HepG2 (cell line): ENCODE measurements around the gene RNGTT. TPM values are rescaled to one million over a fixed set of nuclear protein-coding genes. Genes with fewer than 3 reads are reported as not detected.

Source experiments
- ATRX ChIP-seq: sonication (generic); formaldehyde crosslinking; IDR thresholded peaks from 2 replicates; pipeline ENCODE4 v1.4.0; 2020; ENCODE audit warnings: missing genetic modification reagents, borderline replicate concordance
- GATA4 ChIP-seq: sonication (generic); IDR thresholded peaks from 2 replicates; pipeline ENCODE4 v1.6.1; 2016; ENCODE audit warnings: antibody characterized with exemption, low read depth, borderline replicate concordance
- HMG20A ChIP-seq: IDR thresholded peaks from 2 replicates; pipeline ENCODE4 v1.6.1; 2016; ENCODE audit warnings: borderline replicate concordance
- MAFF ChIP-seq: IDR thresholded peaks from 2 replicates; pipeline ENCODE4 v1.6.1; 2011; ENCODE audit warnings: low read depth, low read length, improper control_type of control experiment
- NCOA5 ChIP-seq: sonication (generic); formaldehyde crosslinking; IDR thresholded peaks from 2 replicates; pipeline ENCODE4 v1.4.0; 2020; ENCODE audit warnings: missing genetic modification reagents
- REXO4 ChIP-seq: sonication (generic); formaldehyde crosslinking; IDR thresholded peaks from 2 replicates; pipeline ENCODE4 v1.8.0; 2022; ENCODE audit warnings: missing genetic modification reagents, mild to moderate bottlenecking, borderline replicate concordance
- SETDB1 ChIP-seq: sonication (generic); formaldehyde crosslinking; IDR thresholded peaks from 2 replicates; pipeline ENCODE4 v1.5.1; 2020; ENCODE audit warnings: missing genetic modification reagents, mild to moderate bottlenecking, borderline replicate concordance
- ZBTB7B ChIP-seq: sonication (generic); formaldehyde crosslinking; IDR thresholded peaks from 2 replicates; pipeline ENCODE4 v1.4.0; 2020; ENCODE audit warnings: missing genetic modification reagents
- ZNF225 ChIP-seq: sonication (generic); formaldehyde crosslinking; IDR thresholded peaks from 2 replicates; pipeline ENCODE4 v1.4.0; 2020; ENCODE audit warnings: mild to moderate bottlenecking, missing genetic modification reagents
- ZNF24 ChIP-seq: fragments of 450-650 bp; IDR thresholded peaks from 2 replicates; pipeline ENCODE4 v1.6.1; 2017; ENCODE audit warnings: antibody characterized with exemption, mild to moderate bottlenecking
- ZNF382 ChIP-seq: sonication (generic); formaldehyde crosslinking; IDR thresholded peaks from 2 replicates; pipeline ENCODE4 v1.5.0; 2020; ENCODE audit warnings: missing genetic modification reagents, mild to moderate bottlenecking, borderline replicate concordance
- ZSCAN22 ChIP-seq: sonication (generic); formaldehyde crosslinking; IDR thresholded peaks from 2 replicates; pipeline ENCODE4 v1.4.0; 2020; ENCODE audit warnings: mild to moderate bottlenecking, missing genetic modification reagents
- polyA plus RNA-seq, 8 experiments: library from polyadenylated mRNA; depleted of rRNA in 3 of 8; stranded (reverse) in 7 of 8; unstranded in 1 of 8; fragments of >200 nt; fragmentation: Illumina TruSeq in 4 of 8; extraction: Trizol in 4 of 8; gene quantifications; 2 replicates each; pipeline versions ENCODE4 v1.2.1 to v1.2.3, GENCODE V29; 2011 to 2016; ENCODE audit warnings: low read depth in 4 of 8, missing spikeins in 1 of 8, mixed read lengths in 1 of 8; ENCODE audit not compliant: insufficient read depth in 1 of 8
- total RNA-seq, 5 experiments: library from RNA; depleted of rRNA; stranded (reverse); fragments of >200 nt; fragmentation: Illumina TruSeq; extraction: Trizol; gene quantifications; 2 replicates each; pipeline ENCODE4 v1.2.3, GENCODE V29; 2016; ENCODE audit warnings: low read depth in 1 of 5
- TF ChIP-seq, protein P1 (sequence below): sonication (generic); formaldehyde crosslinking; IDR thresholded peaks from 2 replicates; pipeline ENCODE4 v1.4.0; 2020; ENCODE audit warnings: missing genetic modification reagents, borderline replicate concordance
- TF ChIP-seq, protein P2 (sequence below): sonication (generic); formaldehyde crosslinking; conservative IDR thresholded peaks from 2 replicates; pipeline ENCODE4 v1.4.0; 2020; ENCODE audit warnings: missing genetic modification reagents
- TF ChIP-seq, protein P3 (sequence below): sonication (generic); formaldehyde crosslinking; IDR thresholded peaks from 2 replicates; pipeline ENCODE4 v1.8.1; 2022; ENCODE audit warnings: mild to moderate bottlenecking, missing genetic modification reagents
- TF ChIP-seq, protein P4 (sequence below): IDR thresholded peaks from 2 replicates; pipeline ENCODE4 v1.6.1; 2016; ENCODE audit warnings: mild to moderate bottlenecking
- TF ChIP-seq, protein P5 (sequence below): sonication (generic); formaldehyde crosslinking; IDR thresholded peaks from 2 replicates; pipeline ENCODE4 v1.9.0; 2021; ENCODE audit warnings: missing genetic modification reagents, borderline replicate concordance

Gene RNGTT
- total and polyA plus RNA-seq, 2 of the 13 experiments (the other 11 are each of a cell fraction or from before 2014, with no cell fraction given) = 6.0 to 22.6 TPM

DNA sequence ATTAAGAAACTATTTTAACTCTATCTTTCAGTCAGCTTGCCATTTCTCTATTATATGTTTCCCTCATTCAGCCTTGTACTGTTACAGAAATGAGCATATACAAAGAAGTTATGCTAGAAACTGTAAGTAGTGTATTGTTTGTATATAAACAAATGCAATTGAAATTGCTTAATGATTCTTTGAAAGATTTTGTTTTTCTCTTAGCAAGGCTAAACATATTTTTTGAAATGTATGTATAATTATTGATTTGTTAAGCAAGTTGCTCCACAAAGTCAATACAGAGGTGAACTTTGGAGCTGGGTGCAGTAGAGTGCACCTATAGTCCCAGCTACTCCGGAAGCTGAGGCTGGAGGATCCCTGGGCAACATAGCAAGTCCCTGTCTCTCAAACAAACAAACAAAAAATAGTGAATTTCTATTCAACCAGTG is 253.6 kb downstream of the RNGTT start (continued):
- TF ChIP-seq, protein P1, sequence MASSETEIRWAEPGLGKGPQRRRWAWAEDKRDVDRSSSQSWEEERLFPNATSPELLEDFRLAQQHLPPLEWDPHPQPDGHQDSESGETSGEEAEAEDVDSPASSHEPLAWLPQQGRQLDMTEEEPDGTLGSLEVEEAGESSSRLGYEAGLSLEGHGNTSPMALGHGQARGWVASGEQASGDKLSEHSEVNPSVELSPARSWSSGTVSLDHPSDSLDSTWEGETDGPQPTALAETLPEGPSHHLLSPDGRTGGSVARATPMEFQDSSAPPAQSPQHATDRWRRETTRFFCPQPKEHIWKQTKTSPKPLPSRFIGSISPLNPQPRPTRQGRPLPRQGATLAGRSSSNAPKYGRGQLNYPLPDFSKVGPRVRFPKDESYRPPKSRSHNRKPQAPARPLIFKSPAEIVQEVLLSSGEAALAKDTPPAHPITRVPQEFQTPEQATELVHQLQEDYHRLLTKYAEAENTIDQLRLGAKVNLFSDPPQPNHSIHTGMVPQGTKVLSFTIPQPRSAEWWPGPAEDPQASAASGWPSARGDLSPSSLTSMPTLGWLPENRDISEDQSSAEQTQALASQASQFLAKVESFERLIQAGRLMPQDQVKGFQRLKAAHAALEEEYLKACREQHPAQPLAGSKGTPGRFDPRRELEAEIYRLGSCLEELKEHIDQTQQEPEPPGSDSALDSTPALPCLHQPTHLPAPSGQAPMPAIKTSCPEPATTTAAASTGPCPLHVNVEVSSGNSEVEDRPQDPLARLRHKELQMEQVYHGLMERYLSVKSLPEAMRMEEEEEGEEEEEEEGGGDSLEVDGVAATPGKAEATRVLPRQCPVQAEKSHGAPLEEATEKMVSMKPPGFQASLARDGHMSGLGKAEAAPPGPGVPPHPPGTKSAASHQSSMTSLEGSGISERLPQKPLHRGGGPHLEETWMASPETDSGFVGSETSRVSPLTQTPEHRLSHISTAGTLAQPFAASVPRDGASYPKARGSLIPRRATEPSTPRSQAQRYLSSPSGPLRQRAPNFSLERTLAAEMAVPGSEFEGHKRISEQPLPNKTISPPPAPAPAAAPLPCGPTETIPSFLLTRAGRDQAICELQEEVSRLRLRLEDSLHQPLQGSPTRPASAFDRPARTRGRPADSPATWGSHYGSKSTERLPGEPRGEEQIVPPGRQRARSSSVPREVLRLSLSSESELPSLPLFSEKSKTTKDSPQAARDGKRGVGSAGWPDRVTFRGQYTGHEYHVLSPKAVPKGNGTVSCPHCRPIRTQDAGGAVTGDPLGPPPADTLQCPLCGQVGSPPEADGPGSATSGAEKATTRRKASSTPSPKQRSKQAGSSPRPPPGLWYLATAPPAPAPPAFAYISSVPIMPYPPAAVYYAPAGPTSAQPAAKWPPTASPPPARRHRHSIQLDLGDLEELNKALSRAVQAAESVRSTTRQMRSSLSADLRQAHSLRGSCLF = no peak
- TF ChIP-seq, protein P2, sequence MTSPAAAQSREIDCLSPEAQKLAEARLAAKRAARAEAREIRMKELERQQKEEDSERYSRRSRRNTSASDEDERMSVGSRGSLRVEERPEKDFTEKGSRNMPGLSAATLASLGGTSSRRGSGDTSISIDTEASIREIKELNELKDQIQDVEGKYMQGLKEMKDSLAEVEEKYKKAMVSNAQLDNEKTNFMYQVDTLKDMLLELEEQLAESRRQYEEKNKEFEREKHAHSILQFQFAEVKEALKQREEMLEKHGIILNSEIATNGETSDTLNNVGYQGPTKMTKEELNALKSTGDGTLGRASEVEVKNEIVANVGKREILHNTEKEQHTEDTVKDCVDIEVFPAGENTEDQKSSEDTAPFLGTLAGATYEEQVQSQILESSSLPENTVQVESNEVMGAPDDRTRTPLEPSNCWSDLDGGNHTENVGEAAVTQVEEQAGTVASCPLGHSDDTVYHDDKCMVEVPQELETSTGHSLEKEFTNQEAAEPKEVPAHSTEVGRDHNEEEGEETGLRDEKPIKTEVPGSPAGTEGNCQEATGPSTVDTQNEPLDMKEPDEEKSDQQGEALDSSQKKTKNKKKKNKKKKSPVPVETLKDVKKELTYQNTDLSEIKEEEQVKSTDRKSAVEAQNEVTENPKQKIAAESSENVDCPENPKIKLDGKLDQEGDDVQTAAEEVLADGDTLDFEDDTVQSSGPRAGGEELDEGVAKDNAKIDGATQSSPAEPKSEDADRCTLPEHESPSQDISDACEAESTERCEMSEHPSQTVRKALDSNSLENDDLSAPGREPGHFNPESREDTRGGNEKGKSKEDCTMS (CRISPR knock-in tag) = no peak
- TF ChIP-seq, protein P3, sequence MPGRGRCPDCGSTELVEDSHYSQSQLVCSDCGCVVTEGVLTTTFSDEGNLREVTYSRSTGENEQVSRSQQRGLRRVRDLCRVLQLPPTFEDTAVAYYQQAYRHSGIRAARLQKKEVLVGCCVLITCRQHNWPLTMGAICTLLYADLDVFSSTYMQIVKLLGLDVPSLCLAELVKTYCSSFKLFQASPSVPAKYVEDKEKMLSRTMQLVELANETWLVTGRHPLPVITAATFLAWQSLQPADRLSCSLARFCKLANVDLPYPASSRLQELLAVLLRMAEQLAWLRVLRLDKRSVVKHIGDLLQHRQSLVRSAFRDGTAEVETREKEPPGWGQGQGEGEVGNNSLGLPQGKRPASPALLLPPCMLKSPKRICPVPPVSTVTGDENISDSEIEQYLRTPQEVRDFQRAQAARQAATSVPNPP (CRISPR knock-in tag) = no peak
- peak; percentile 93 for TF ChIP-seq HMG20A
- no peak for TF ChIP-seq SETDB1 (CRISPR knock-in tag)
- TF ChIP-seq ATRX (CRISPR knock-in tag) = no peak
- no peak for TF ChIP-seq ZNF225 (CRISPR knock-in tag)
- TF ChIP-seq ZBTB7B (CRISPR knock-in tag) = no peak
- TF ChIP-seq, protein P4, sequence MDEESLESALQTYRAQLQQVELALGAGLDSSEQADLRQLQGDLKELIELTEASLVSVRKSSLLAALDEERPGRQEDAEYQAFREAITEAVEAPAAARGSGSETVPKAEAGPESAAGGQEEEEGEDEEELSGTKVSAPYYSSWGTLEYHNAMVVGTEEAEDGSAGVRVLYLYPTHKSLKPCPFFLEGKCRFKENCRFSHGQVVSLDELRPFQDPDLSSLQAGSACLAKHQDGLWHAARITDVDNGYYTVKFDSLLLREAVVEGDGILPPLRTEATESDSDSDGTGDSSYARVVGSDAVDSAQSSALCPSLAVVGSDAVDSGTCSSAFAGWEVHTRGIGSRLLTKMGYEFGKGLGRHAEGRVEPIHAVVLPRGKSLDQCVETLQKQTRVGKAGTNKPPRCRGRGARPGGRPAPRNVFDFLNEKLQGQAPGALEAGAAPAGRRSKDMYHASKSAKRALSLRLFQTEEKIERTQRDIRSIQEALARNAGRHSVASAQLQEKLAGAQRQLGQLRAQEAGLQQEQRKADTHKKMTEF (CRISPR knock-in tag) = peak; percentile 90
- TF ChIP-seq ZNF24 = 0 out of 2 replicates have a peak, but pooled peaks have one; percentile 57
- TF ChIP-seq, protein P5, sequence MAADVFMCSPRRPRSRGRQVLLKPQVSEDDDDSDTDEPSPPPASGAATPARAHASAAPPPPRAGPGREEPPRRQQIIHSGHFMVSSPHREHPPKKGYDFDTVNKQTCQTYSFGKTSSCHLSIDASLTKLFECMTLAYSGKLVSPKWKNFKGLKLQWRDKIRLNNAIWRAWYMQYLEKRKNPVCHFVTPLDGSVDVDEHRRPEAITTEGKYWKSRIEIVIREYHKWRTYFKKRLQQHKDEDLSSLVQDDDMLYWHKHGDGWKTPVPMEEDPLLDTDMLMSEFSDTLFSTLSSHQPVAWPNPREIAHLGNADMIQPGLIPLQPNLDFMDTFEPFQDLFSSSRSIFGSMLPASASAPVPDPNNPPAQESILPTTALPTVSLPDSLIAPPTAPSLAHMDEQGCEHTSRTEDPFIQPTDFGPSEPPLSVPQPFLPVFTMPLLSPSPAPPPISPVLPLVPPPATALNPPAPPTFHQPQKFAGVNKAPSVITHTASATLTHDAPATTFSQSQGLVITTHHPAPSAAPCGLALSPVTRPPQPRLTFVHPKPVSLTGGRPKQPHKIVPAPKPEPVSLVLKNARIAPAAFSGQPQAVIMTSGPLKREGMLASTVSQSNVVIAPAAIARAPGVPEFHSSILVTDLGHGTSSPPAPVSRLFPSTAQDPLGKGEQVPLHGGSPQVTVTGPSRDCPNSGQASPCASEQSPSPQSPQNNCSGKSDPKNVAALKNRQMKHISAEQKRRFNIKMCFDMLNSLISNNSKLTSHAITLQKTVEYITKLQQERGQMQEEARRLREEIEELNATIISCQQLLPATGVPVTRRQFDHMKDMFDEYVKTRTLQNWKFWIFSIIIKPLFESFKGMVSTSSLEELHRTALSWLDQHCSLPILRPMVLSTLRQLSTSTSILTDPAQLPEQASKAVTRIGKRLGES (CRISPR knock-in tag) = no peak
- TF ChIP-seq MAFF = no peak
- TF ChIP-seq REXO4 (CRISPR knock-in tag) = no peak
- TF ChIP-seq NCOA5 = no peak
- TF ChIP-seq ZSCAN22 (CRISPR knock-in tag) = no peak
- no peak for TF ChIP-seq GATA4
- TF ChIP-seq ZNF382 (CRISPR knock-in tag) = no peak
